Colonic mucosa (tissue), 4 donors: ENCODE data around the gene CTIF. TPM values are rescaled to one million over a fixed set of nuclear protein-coding genes. Genes with fewer than 3 reads are reported as not detected.

Experiments
- DNase-seq: peaks from one replicate; pipeline ENCODE4 v3.0.0-alpha.2; 2020
- H3K27ac ChIP-seq: fragments of 200-600 bp; one replicate; pipeline ENCODE4 v1.8.0; 2021
- H3K27me3 ChIP-seq: fragments of 200-600 bp; one replicate; pipeline ENCODE4 v1.8.0; 2021
- H3K36me3 ChIP-seq: fragments of 200-600 bp; one replicate; pipeline ENCODE4 v1.8.0; 2021
- H3K4me1 ChIP-seq: fragments of 200-600 bp; one replicate; pipeline ENCODE4 v1.8.0; 2021; ENCODE audit warnings: mild to moderate bottlenecking
- H3K4me3 ChIP-seq: fragments of 200-600 bp; one replicate; pipeline ENCODE4 v1.8.0; 2021
- H3K9ac ChIP-seq, 2 donors: one replicate each; pipeline ENCODE4 v1.7.0; 2013; ENCODE audit warnings: control low read depth in 2 of 2, low read depth in 2 of 2, low read length in 2 of 2
- H3K9me3 ChIP-seq: fragments of 200-600 bp; one replicate; pipeline ENCODE4 v1.8.0; 2021
- CTCF ChIP-seq: fragments of 200-600 bp; IDR thresholded peaks from one replicate; pipeline ENCODE4 v1.8.0; 2022; ENCODE audit warnings: antibody characterized with exemption, mild to moderate bottlenecking
- intact Hi-C: fragments of 100-400 bp; cut with DNase I; formaldehyde crosslinking; loops from one replicate; pipeline ENCODE4 v1.14.1; 2022
- total RNA-seq, 2 donors: library from RNA; stranded (reverse); fragmentation: NEBNext Ultra II Directional in 1 of 2; extraction: Animal tissue kit (Norgen Biotek cat#: 25700) in 1 of 2; gene quantifications; one replicate each; pipeline ENCODE4 v1.2.1, GENCODE V29; 2021
- donor health status: healthy.
- donor health status: DM: no; HTN: no; CAD: no.
- donor health status: DM: no; HTN: no; CAD: no.

The CTIF gene
- total RNA-seq, 2 donors from 2014 or later = 13.0 to 16.7 TPM

- Histone ChIP-seq H3K4me1 (peaks cover 7% of the 10 kb centered on the region), H3K27ac (no peak overlapping the region), H3K4me3 (no peak overlapping the region), H3K27me3 (no peaks in the 10 kb centered on the region), H3K9me3 (no peaks in the 10 kb centered on the region), H3K36me3 (no peaks in the 10 kb centered on the region), H3K9ac (peak overlapping the region in 1 of 2 donors; percentile 7)
- DNase-seq = no peak
- intact Hi-C loops = loop anchor here (5.0 to 10.0 kb wide), 7 partner anchors 102 to 770 kb away; no protein-coding TSS in a partner anchor
- no peak for TF ChIP-seq CTCF
Observed at GRCh38 chr18:48674758-48675351, 136.0 kb downstream of the CTIF start.

GRCh38 chr18:48675352-48675761 lies 136.5 kb downstream of the CTIF start:
- H3K27me3 ChIP-seq = no peaks in the 10 kb centered on the region
- H3K36me3 ChIP-seq = no peaks in the 10 kb centered on the region
- peak; percentile 92 for TF ChIP-seq CTCF
- H3K27ac ChIP-seq = no peak overlapping the region
- peaks cover 7% of the 10 kb centered on the region for H3K4me1 ChIP-seq
- peak overlapping the region in 1 of 2 donors; percentile 7 for H3K9ac ChIP-seq
- H3K9me3 ChIP-seq = no peaks in the 10 kb centered on the region
- H3K4me3 ChIP-seq = no peak overlapping the region
- DNase-seq = peak; percentile 88
- intact Hi-C loops = loop anchor here (5.0 to 10.0 kb wide), 7 partner anchors 102 to 769 kb away; no protein-coding TSS in a partner anchor

GRCh38 chr18:48675912-48676311 lies 137.1 kb downstream of the CTIF start:
- no peak for DNase-seq
- no peak overlapping the region for H3K9ac ChIP-seq
- no peaks in the 10 kb centered on the region for H3K9me3 ChIP-seq
- no peaks in the 10 kb centered on the region for H3K27me3 ChIP-seq
- H3K4me1 ChIP-seq = peaks cover 7% of the 10 kb centered on the region
- no peaks in the 10 kb centered on the region for H3K36me3 ChIP-seq
- no peak overlapping the region for H3K27ac ChIP-seq
- no peak for TF ChIP-seq CTCF
- intact Hi-C loops = loop anchor here (5.0 to 10.0 kb wide), 7 partner anchors 101 to 769 kb away; no protein-coding TSS in a partner anchor
- H3K4me3 ChIP-seq = no peak overlapping the region

GRCh38 chr18:48676346-48676745 lies 137.5 kb downstream of the CTIF start:
- intact Hi-C loops = loop anchor here (5.0 to 10.0 kb wide), 7 partner anchors 101 to 768 kb away; no protein-coding TSS in a partner anchor
- no peak overlapping the region for H3K4me3 ChIP-seq
- no peak overlapping the region for H3K9ac ChIP-seq
- no peak for DNase-seq
- peaks cover 7% of the 10 kb centered on the region for H3K4me1 ChIP-seq
- H3K9me3 ChIP-seq = no peaks in the 10 kb centered on the region
- H3K27ac ChIP-seq = no peak overlapping the region
- no peak for TF ChIP-seq CTCF
- no peaks in the 10 kb centered on the region for H3K36me3 ChIP-seq
- no peaks in the 10 kb centered on the region for H3K27me3 ChIP-seq

- TF ChIP-seq CTCF = peak; percentile 81
- Histone ChIP-seq H3K27ac (no peak overlapping the region), H3K9me3 (no peaks in the 10 kb centered on the region), H3K9ac (no peak overlapping the region), H3K4me1 (peaks cover 7% of the 10 kb centered on the region), H3K36me3 (no peaks in the 10 kb centered on the region), H3K4me3 (no peak overlapping the region), H3K27me3 (no peaks in the 10 kb centered on the region)
- intact Hi-C loops = loop anchor here (5.0 to 10.0 kb wide), 7 partner anchors 100 to 768 kb away; no protein-coding TSS in a partner anchor
- peak; percentile 66 for DNase-seq
Observed at GRCh38 chr18:48676756-48677368, 138.0 kb downstream of the CTIF start.
